Panc1 (cell line): ENCODE data around the gene UBE2E2. TPM values are rescaled to one million over a fixed set of nuclear protein-coding genes. Genes with fewer than 3 reads are reported as not detected.

Experiments used
- ATAC-seq: fragments of 200-7000 bp; cut with Tn5 transposase; 2 replicates; pipeline ENCODE4 v1.9.1; 2020; ENCODE audit warnings: mild to moderate bottlenecking, moderate library complexity
- BruUV-seq: library from RNA; stranded (reverse); fragments of 400-500 nt; replicated peaks from 2 replicates; lab custom pipeline; 2021; lab: Mats Ljungman, UMichigan
- CTCF ChIA-PET: fragments of 300-600 bp; sonication (Branson Sonifier 250); formaldehyde crosslinking; loops from one replicate; lab custom pipeline; 2022; ENCODE audit warnings: antibody characterized with exemption; lab: Charles Lee
- POLR2A ChIA-PET: fragments of 300-600 bp; sonication (Branson Sonifier 250); formaldehyde crosslinking; loops from one replicate; lab custom pipeline; 2022; ENCODE audit warnings: antibody characterized with exemption; lab: Charles Lee
- DNase-seq: peaks from one replicate; pipeline ENCODE4 v3.0.0-alpha.2; 2010; ENCODE audit warnings: low read depth, low spot score
- H3K27ac ChIP-seq: 2 replicates; pipeline ENCODE4 v1.5.1; 2011; ENCODE audit warnings: mild to moderate bottlenecking, low read length, inconsistent platforms
- H3K27me3 ChIP-seq: fragments of 200-500 bp; sonication (Bioruptor generic); 2 replicates; pipeline ENCODE4 v1.6.0; 2014; ENCODE audit warnings: low read length, inconsistent platforms; ENCODE audit not compliant: control insufficient read depth, insufficient read depth
- H3K36me3 ChIP-seq: fragments of 200-500 bp; sonication (Bioruptor generic); 2 replicates; pipeline ENCODE4 v1.5.1; 2014; ENCODE audit warnings: inconsistent platforms, mild to moderate bottlenecking, low read length, moderate library complexity; ENCODE audit not compliant: control insufficient read depth, insufficient read depth
- H3K4me1 ChIP-seq: 2 replicates; pipeline ENCODE4 v1.5.1; 2011; ENCODE audit warnings: inconsistent platforms, mild to moderate bottlenecking, low read length, moderate library complexity; ENCODE audit not compliant: control insufficient read depth, insufficient read depth
- H3K4me3 ChIP-seq, 2 experiments: 2 replicates each; pipeline ENCODE4 v1.5.1; 2011 to 2012; ENCODE audit warnings: low read depth in 2 of 2, low read length in 2 of 2, mild to moderate bottlenecking in 2 of 2, inconsistent platforms in 1 of 2, moderate library complexity in 1 of 2
- H3K9me3 ChIP-seq: fragments of 200-500 bp; sonication (Bioruptor generic); 2 replicates; pipeline ENCODE4 v1.5.1; 2014; ENCODE audit warnings: low read depth, mild to moderate bottlenecking, inconsistent platforms, low read length, moderate library complexity; ENCODE audit not compliant: control insufficient read depth, insufficient read depth
- CTCF ChIP-seq: fragments of 450-650 bp; IDR thresholded peaks from 2 replicates; pipeline ENCODE4 v1.5.1; 2017; ENCODE audit warnings: mild to moderate bottlenecking
- POLR2AphosphoS5 ChIP-seq: IDR thresholded peaks from 2 replicates; pipeline ENCODE4 v1.6.1; 2012; ENCODE audit warnings: mild to moderate bottlenecking, low read depth, low read length, moderate library complexity
- SIN3A ChIP-seq: IDR thresholded peaks from 2 replicates; pipeline ENCODE4 v1.6.1; 2012; ENCODE audit warnings: low read depth, mild to moderate bottlenecking, low read length, moderate library complexity, borderline replicate concordance; ENCODE audit not compliant: insufficient read depth
- TCF7L2 ChIP-seq: IDR thresholded peaks from 2 replicates; pipeline ENCODE4 v1.6.1; 2011; ENCODE audit warnings: mild to moderate bottlenecking, low read depth, low read length, inconsistent platforms
- in situ Hi-C: cut with HindIII; loops from 2 replicates; pipeline ENCODE4 v1.10.0; 2016; ENCODE audit warnings: low sequenced_read_pairs, low pct_unique_long_range_greater_than_20kb
- intact Hi-C: fragments of 100-400 bp; cut with micrococcal nuclease; formaldehyde crosslinking; loops from one replicate; pipeline ENCODE4 v1.10.0; 2022; ENCODE audit not compliant: unreplicated experiment
- total RNA-seq: library from RNA; stranded (reverse); gene quantifications from one replicate; pipeline ENCODE4 v1.2.1, GENCODE V29; 2021; ENCODE audit not compliant: unreplicated experiment
- TF ChIP-seq, protein P1 (sequence below), 2 experiments: IDR thresholded peaks; 2 replicates each; pipeline ENCODE4 v1.6.1; 2011 to 2012; ENCODE audit warnings: low read depth in 2 of 2, control low read depth in 1 of 2, low read length in 1 of 2, mild to moderate bottlenecking in 1 of 2, moderate library complexity in 1 of 2; ENCODE audit not compliant: insufficient read depth in 1 of 2

UBE2E2 gene
- total RNA-seq, 1 experiment from 2014 or later = 38.2 TPM

DNA sequence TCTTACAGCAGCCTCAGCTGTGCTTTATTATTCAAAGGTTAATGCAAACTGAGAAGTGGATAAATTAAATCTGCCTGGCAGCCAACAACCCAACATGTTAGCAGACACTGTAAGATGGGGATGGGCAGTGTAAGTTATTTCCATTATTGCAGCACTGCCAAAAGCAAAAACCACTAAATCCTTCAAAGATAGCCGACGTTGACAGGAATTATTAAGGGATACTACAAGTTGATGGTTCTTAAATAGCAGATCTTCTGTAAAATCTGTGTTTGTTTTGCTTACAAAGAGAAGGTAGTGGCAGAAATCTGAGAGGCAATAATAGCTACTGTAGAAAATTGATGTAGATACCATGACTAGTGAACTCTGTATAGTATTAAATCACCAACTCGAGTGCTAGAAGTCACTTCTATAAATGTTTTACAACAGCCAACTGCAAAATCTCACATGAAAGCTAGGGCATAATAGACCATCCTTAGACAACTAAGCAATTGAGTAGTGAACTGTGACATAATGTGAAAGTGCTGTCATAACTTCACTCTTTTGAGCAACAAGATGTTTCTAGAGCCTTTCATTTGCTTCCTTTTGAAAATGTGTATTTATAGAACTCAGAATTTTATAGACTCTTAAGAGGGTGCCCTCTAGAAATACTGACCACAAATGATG, 278.6 kb downstream of the UBE2E2 start:
- H3K9me3 ChIP-seq = peaks cover 13% of the 10 kb centered on the region; the same call in 1 of the 2 replicates
- intact Hi-C loops = no loop called here
- no peak overlapping the region for H3K4me3 ChIP-seq
- TF ChIP-seq POLR2AphosphoS5 (no peak), SIN3A (no peak), CTCF (no peak), TCF7L2 (no peak)
- TF ChIP-seq, protein P1, sequence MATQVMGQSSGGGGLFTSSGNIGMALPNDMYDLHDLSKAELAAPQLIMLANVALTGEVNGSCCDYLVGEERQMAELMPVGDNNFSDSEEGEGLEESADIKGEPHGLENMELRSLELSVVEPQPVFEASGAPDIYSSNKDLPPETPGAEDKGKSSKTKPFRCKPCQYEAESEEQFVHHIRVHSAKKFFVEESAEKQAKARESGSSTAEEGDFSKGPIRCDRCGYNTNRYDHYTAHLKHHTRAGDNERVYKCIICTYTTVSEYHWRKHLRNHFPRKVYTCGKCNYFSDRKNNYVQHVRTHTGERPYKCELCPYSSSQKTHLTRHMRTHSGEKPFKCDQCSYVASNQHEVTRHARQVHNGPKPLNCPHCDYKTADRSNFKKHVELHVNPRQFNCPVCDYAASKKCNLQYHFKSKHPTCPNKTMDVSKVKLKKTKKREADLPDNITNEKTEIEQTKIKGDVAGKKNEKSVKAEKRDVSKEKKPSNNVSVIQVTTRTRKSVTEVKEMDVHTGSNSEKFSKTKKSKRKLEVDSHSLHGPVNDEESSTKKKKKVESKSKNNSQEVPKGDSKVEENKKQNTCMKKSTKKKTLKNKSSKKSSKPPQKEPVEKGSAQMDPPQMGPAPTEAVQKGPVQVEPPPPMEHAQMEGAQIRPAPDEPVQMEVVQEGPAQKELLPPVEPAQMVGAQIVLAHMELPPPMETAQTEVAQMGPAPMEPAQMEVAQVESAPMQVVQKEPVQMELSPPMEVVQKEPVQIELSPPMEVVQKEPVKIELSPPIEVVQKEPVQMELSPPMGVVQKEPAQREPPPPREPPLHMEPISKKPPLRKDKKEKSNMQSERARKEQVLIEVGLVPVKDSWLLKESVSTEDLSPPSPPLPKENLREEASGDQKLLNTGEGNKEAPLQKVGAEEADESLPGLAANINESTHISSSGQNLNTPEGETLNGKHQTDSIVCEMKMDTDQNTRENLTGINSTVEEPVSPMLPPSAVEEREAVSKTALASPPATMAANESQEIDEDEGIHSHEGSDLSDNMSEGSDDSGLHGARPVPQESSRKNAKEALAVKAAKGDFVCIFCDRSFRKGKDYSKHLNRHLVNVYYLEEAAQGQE (IDR thresholded peaks at IDR 0.05; ENCODE audit: insufficient read depth in 1 of 2, low read depth in 2 of 2, low read length in 1 of 2) = no peak
- no TSS peak for BruUV-seq
- no peaks in the 10 kb centered on the region for H3K27me3 ChIP-seq
- no peak for DNase-seq
- H3K27ac ChIP-seq = no peak overlapping the region
- CTCF ChIA-PET = no interaction called here
- no peak for ATAC-seq
- in situ Hi-C loops = no loop called here
- POLR2A ChIA-PET = no interaction called here
- no peaks in the 10 kb centered on the region for H3K36me3 ChIP-seq
- H3K4me1 ChIP-seq = no peaks in the 10 kb centered on the region; the same call in 1 of the 2 replicates

GRCh38 chr3:23484386-23484785, 281.3 kb downstream of the UBE2E2 start:
- no peak for ATAC-seq
- POLR2A ChIA-PET = no interaction called here

More at GRCh38 chr3:23484386-23484785, 281.3 kb downstream of the UBE2E2 start:
- Histone ChIP-seq H3K27ac (no peak overlapping the region), H3K9me3 (peaks cover 3% of the 10 kb centered on the region; the same call in 1 of the 2 replicates), H3K27me3 (no peaks in the 10 kb centered on the region), H3K4me3 (no peak overlapping the region), H3K36me3 (no peaks in the 10 kb centered on the region), H3K4me1 (no peaks in the 10 kb centered on the region; the same call in 1 of the 2 replicates)
- intact Hi-C loops (no loop called here), in situ Hi-C loops (no loop called here)
- no TSS peak for BruUV-seq
- TF ChIP-seq, protein P1 (IDR thresholded peaks at IDR 0.05; ENCODE audit: insufficient read depth in 1 of 2, low read depth in 2 of 2, low read length in 1 of 2) = no peak
- TF ChIP-seq POLR2AphosphoS5 (no peak), SIN3A (no peak), TCF7L2 (no peak), CTCF (no peak)
- DNase-seq = no peak
- CTCF ChIA-PET = no interaction called here
